Ramos (cell line): ENCODE data around the gene TYW1B.
"Not testable (repeated sequence)": the region's sequence is repeated elsewhere in the genome, so short reads cannot be mapped to it uniquely, and the experiment has no call there.

Experiments
- in situ Hi-C: fragments of 300-500 bp; cut with MboI; formaldehyde crosslinking; loops from one replicate; pipeline ENCODE4 v1.14.3; 2022; ENCODE audit warnings: low sequenced_read_pairs; ENCODE audit not compliant: unreplicated experiment

The TYW1B gene, protein sequence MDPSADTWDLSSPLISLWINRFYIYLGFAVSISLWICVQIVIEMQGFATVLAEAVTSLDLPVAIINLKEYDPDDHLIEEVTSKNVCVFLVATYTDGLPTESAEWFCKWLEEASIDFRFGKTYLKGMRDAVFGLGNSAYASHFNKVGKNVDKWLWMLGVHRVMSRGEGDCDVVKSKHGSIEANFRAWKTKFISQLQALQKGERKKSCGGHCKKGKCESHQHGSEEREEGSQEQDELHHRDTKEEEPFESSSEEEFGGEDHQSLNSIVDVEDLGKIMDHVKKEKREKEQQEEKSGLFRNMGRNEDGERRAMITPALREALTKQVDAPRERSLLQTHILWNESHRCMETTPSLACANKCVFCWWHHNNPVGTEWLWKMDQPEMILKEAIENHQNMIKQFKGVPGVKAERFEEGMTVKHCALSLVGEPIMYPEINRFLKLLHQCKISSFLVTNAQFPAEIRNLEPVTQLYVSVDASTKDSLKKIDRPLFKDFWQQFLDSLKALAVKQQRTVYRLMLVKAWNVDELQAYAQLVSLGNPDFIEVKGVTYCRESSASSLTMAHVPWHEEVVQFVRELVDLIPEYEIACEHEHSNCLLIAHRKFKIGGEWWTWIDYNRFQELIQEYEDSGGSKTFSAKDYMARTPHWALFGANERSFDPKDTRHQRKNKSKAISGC

DNA sequence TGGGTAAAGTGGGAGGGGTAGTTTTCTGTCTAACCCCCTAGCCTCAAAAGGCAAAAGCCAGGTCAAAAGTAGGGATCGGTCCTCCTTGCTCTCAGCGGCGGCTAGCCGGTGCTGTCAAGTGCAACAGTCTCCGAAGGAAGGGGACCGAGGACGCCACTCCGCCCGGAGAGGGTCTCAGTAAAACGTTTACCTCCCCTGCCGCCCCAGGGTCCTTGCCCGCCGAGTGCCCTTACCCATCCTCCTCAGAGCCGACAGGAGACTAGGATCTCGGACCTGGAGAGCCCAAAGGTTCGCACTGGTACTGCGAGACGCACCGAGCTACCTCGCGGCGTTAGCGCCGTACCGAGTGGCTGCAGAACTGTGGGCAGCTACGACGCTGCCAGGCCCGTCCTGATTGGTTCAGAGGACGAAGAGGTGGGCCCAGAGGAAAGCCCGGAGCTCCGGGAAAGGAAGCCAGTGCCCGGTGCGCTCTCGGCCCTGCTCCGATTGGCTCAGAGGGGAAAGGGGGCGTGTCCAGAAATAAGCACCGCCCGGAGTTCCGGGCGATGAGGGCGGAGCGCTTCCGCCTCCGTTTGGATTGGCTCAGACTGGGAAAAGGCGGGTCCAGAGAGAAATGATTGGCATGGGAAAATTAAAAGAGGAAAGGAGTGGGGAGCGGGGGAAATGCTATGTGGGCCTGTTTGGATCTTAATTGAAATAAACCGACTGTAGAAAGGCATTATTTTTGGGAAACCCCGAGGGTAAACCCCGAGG is at the start of gene TYW1B:
Gene TYW1B, minus strand, starts transcription at position 362 of the 753 bp plus-strand sequence. Its CDS starts 125 bp downstream, at position 237.
- in situ Hi-C loops, result not testable (repeated sequence)

GRCh38 chr7:72867591-72867990 is 39.6 kb upstream of the TYW1B start:
- in situ Hi-C loops, result not testable (repeated sequence)

DNA sequence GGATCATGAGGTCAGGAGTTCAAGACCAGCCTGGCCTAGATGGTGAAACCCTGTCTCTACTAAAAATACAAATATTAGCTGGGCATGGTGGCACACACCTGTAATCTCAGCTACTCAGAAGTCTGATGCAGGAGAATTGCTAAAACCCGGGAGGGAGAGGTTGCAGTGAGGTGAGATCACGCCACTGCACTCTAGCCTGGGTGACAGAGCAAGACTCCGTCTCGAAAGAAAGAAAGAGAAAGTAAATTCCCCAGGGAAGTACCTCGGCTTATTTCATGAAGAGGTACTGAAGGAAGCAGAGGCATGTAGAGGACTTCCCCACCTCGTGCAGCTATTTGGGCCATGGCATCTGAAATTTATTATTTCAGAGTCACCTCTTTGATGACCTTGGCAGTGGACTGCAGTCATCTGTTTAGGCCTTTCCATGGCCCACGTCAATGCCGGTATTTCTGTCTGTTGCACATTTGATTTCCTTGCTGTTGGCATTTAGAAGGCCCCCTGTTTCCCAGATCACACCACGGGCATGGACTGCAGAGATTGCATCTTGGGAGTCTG is 30.9 kb upstream of the TYW1B start:
- in situ Hi-C loops, result not testable (repeated sequence)

DNA sequence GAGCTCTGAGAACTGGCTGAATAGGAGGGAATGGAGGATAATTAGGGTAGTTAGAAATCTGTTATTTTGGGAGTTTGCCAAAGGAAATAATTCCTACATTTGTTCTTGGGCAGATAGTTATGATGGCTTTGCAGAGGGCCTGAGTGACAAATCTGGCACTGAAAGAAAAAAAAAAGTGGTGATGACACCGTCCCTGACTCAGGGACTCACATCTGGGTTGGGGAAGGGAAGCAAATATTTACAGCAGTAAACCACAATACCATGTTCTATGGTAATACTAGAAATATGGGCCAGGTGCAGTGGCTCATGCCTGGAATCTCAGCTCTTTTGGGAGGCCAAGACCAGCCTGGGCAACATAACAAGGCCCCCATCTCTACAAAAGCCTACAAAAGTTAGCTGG is 29.9 kb upstream of the TYW1B start:
- in situ Hi-C loops, result not testable (repeated sequence)

DNA sequence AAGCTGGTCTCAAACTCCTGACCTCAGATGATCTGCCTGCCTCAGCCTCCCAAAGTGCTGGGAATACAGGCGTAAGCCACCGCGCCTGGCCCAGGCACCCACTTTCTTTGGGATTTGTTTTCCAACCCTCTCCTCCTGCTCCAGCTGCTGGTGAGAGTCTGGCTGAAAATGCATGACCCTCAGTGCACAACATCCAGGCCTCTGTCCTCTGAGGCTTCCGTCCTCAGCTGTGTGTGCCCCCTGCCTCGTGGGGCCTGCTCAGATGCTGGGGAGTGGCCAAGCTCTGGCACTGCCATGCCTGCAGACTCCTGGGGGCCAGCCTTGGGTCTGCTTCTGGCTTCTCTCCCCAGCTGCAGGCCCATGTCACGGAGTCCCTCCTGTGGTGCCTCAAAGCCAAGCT is 27.3 kb upstream of the TYW1B start:
- in situ Hi-C loops, result not testable (repeated sequence)

GRCh38 chr7:72852937-72853336 is 24.9 kb upstream of the TYW1B start:
- in situ Hi-C loops, result not testable (repeated sequence)

DNA sequence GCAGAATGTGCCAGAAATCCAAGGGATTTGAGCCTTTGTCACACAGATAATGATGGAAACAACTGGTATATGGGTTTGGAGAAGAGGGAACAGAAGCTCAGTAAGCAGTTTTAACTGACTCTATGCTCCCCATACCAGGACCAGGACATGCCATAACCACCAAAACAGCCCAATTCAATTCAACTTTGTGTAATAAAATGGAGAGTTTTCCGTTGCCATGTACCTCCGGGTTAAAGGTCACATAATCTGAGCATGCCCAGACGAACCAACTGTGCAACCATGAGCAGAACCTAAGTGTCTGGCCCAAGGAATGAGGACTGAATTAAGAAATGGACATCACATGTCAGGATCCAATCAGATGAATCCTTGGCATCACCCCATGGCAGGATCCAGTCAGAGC is 22.7 kb upstream of the TYW1B start:
- in situ Hi-C loops, result not testable (repeated sequence)

DNA sequence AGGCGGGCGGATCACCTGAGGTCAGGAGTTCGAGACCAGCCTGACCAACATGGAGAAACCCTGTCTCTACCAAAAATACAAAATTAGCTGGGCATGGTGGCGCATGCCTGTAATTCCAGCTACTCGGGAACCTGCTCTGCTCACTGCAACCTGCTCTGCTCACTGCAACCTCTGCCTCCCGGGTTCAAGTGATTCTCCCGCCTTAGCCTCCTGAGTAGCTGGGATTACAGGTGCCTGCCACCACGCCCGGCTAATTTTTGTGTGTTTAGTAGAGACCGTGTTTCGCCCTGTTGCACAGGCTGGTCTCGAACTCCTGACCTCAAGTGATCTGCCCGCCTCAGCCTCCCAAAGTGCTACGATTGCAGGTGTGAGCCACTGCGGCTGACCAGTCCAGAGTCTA is 16.1 kb upstream of the TYW1B start:
- in situ Hi-C loops, result not testable (repeated sequence)

DNA sequence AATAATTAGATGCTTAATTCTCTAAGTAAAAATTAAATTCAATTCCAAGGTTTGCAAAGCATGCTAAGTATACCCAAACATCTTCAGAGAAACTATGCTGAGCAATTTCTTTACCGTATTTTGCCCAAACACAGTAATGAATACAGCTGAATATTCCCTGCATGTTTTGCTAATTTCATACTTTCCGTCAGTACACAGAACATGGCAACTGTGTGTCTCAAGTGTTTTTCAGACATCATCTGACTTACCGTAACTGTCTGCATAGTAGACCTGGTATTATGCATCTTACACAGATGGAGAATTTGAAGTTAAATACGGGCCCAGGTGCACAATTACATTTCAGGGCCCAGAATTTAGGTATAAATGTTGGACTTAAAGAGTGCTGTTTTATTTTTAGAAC is 15.2 kb upstream of the TYW1B start:
- in situ Hi-C loops, result not testable (repeated sequence)

DNA sequence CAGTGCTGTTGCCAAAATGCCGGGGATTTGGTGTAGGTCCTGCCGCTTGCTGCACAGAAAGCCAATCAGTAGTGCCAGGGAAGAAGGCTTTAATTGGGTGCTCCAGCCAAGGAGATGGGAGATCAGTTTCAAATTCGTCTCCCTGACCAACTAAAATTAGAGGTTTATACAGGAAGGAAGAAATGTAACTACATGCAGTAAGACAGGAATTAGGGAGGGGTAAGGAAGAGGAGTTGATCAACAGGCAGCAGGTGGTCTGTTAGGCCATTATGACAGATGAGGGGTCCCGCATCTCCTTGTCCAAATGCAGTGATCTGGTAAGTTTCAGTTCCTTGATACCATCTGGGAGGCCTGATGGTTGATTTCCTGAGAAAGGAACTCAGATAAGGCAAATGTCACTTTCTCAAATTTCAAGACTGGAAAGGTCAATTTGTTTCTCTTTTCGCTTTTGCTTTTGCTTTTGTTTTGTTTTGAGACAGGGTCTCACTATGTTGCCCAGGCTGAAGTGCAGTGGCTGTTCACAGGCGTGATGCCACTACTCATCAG is 13.0 kb upstream of the TYW1B start:
- in situ Hi-C loops, result not testable (repeated sequence)

DNA sequence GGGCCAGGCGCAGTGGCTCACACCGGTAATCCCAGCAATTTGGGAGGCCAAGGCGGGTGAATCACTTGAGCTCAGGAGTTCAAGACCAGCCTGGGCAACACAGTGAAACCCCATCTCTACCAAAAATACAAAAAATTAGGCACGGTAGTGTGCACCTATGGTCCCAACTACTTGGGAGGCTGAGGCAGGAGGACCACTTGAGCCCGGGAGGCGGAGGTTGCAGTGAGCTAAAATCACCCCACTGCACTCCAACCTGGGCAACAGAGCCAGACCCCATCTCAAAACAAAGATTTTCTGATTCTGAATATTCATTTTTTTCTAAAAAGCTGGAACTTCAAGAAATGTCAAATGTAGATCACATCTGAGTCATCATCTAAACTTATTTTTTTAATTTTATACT is 10.3 kb upstream of the TYW1B start:
- in situ Hi-C loops, result not testable (repeated sequence)

- in situ Hi-C loops, result not testable (repeated sequence)
Observed at GRCh38 chr7:72837291-72837690, 9.3 kb upstream of the TYW1B start.

DNA sequence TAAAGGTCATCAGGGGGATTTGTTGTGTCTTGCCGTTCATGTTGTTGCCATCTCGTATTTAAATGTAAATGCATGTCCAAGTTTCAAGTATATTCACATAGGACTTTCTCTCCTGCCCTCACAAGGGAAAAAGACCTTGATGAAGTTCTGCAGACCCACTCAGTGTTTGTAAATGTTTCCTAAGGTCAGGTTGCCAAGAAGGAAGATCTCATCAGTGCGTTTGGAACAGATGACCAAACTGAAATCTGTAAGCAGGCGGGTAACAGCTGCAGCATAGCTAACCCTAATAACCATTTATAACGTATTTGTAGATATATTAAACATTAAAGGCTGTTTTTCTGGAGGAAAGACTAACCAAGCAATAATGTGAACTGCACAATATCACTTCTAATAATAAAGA is 2.6 kb upstream of the TYW1B start:
- in situ Hi-C loops, result not testable (repeated sequence)

DNA sequence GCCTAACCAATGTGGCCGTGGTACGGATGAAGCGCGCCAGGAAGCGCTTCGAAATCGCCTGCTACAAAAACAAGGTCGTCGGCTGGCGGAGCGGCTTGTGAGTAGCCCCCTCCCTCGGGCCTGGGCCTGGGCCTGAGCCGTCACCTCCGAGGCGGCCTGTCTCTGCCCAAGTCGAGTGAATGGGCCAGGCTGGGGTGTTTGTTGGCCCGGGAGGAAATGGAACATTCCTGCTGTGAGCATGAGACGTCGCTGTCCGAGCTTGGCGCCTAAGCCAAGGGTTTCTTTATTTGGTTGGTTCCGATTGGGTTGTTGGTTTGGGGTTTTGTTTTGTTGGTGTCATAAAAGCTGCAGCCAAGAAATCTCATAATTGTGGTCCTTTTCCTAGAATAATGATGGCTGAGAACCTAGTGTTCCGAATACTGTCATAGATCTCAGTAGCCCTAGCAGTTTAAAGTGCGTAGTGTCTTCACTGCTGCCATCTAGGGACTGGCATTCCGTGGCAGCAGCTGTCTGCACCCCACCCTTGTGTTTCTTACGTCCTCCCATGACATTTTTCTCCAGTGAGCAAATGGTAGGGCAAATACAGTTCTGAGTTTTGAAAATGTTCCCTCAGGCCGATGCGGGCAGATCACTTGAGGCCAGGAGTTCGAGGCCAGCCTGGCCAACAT is 1.8 kb upstream of the TYW1B start:
- in situ Hi-C loops, result not testable (repeated sequence)

- in situ Hi-C loops, result not testable (repeated sequence)
Observed at GRCh38 chr7:72829291-72829686, 1.3 kb upstream of the TYW1B start.

GRCh38 chr7:72823765-72824732 is 4.0 kb downstream of the TYW1B start:
- in situ Hi-C loops, result not testable (repeated sequence)

DNA sequence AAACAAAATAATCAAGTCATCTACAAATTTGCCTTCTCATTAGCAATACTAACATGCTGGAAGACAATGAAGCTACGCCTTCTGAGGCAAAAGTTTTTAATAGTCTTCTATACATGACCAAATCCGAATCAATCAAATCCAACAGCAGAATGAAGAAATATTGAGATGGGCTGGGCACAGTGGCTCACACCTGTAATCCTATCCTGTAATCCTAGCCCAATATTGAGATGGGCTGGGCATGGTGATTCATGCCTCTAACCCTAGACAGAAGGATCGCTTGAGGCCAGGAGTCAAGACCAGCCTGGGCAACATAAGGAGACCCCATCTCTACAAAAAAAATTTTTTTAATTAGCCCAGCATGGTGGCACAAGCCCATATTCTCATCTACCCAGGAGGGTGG is 5.5 kb downstream of the TYW1B start:
- in situ Hi-C loops, result not testable (repeated sequence)

DNA sequence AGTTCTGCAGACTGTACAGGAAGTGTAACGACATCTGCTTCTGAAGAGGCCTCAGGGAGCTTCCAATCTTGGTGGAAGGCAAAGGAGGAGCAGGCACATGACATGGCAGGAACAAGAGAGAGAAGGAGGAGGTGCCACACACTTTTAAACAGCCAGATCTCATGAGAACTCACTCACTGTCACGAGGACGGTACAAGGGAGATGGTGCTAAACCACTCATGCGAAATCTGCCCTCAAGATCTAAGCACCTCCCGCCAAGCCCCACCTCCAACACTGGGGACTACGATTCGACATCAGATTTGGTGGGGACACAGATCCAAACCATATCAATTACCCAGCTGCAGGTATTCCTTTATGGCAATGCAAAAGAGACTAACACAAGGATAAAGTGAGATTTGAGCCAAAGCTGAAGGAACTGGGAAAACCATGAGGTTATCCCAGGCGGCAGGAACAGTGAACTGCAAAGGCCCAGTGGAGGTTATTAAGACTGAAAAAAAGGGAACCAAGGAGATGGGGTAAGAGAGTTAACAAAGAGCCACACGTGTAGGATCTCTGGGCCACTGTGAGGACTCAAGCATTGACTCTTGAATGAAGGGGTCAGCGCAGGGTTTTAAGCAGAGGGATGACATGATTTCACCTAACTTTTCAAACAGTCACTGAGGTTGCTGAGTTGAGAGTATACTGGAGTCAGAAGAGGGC is 9.2 kb downstream of the TYW1B start:
- in situ Hi-C loops, result not testable (repeated sequence)
